SK-N-SH treated with all-trans-retinoic acid at 6 μM for 48 hours (cell line): ENCODE data around the gene TBC1D9.

Experiments used
- BACH2 ChIP-seq: fragments of 250-450 bp; sonication (Bioruptor Pico); IDR thresholded peaks from 2 replicates; pipeline ENCODE4 v1.9.0; 2021; ENCODE audit warnings: mild to moderate bottlenecking, borderline replicate concordance
- GLIS3 ChIP-seq: fragments of 250-450 bp; sonication (Bioruptor Pico); IDR thresholded peaks from 2 replicates; pipeline ENCODE4 v1.5.0; 2020; ENCODE audit warnings: mild to moderate bottlenecking, moderate library complexity
- OSR1 ChIP-seq: fragments of 250-450 bp; sonication (Bioruptor Pico); IDR thresholded peaks from 2 replicates; pipeline ENCODE4 v1.8.0; 2022; ENCODE audit warnings: moderate library complexity, mild to moderate bottlenecking, inconsistent platforms

- TF ChIP-seq BACH2 (CRISPR knock-in tag) (no peak), GLIS3 (CRISPR knock-in tag) (no peak), OSR1 (no peak)
Measured at GRCh38 chr4:140715119-140715518, 41.1 kb downstream of the TBC1D9 start.
